ENCODE measurements around the gene NSMCE1.
A peak's percentile ranks its signal among the peaks of the same experiment; 100 is the strongest.
"Not testable (repeated sequence)": the region's sequence is repeated elsewhere in the genome, so short reads cannot be mapped to it uniquely, and the experiment has no call there.

NSMCE1 gene

GRCh38 chr16:27273670-27274423 is 5.3 kb upstream of the NSMCE1 start:
- TF ChIP-seq, protein P1, sequence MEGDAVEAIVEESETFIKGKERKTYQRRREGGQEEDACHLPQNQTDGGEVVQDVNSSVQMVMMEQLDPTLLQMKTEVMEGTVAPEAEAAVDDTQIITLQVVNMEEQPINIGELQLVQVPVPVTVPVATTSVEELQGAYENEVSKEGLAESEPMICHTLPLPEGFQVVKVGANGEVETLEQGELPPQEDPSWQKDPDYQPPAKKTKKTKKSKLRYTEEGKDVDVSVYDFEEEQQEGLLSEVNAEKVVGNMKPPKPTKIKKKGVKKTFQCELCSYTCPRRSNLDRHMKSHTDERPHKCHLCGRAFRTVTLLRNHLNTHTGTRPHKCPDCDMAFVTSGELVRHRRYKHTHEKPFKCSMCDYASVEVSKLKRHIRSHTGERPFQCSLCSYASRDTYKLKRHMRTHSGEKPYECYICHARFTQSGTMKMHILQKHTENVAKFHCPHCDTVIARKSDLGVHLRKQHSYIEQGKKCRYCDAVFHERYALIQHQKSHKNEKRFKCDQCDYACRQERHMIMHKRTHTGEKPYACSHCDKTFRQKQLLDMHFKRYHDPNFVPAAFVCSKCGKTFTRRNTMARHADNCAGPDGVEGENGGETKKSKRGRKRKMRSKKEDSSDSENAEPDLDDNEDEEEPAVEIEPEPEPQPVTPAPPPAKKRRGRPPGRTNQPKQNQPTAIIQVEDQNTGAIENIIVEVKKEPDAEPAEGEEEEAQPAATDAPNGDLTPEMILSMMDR (IDR thresholded peaks at IDR 0.05; ENCODE audit: low read depth, low read length): no peak

DNA sequence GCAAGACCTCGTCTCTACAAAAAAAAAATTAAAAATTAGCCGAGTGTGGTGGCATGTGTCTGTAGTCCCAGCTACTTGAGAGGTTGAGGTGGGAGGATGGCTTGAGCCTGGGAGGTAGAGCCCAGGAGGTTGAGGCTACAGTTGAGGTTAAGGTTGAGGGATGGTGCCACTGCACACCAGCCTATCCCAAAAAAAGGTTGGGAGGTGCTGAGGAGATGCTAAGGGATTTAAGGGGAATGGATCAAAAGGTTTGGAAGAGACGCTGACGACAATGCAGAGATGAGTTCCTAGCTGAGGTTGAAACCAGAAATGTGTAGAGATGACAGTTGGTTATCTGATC is 4.7 kb upstream of the NSMCE1 start:
- no peak overlapping the region for H3K4me3 ChIP-seq (ENCODE audit: low read depth, low read length)
- TF ChIP-seq, protein P1 (IDR thresholded peaks at IDR 0.05; ENCODE audit: low read depth, low read length): no peak

More at GRCh38 chr16:27273670-27274423, 5.3 kb upstream of the NSMCE1 start:
- no peak overlapping the region for H3K4me3 ChIP-seq (ENCODE audit: low read depth, low read length)

- H3K4me3 ChIP-seq (ENCODE audit: low read depth, low read length): not testable (repeated sequence)
These were observed 4.1 kb upstream of the NSMCE1 start for GRCh38 chr16:27272697-27273096.

DNA sequence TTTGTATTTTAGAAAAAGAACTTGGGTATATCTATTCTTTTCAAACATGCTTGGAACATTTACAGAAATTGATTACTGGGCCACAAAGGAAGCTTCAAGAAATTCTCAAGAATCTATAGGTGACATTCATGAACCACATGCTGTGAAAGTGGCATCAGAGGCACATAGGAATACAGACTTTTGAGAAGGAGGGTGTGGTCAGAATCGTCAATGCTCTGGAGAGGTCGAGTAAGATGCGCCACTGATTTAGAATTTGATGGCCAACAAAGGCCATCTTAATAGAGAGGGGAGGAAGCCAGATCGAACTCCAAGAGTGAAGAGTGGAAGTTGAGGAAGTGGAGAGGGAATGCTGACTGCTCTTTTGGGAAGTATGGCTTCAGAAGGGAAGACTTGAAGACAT is 3.5 kb upstream of the NSMCE1 start:
- TF ChIP-seq, protein P1 (IDR thresholded peaks at IDR 0.05; ENCODE audit: low read depth, low read length): no peak
- no peak overlapping the region for H3K4me3 ChIP-seq (ENCODE audit: low read depth, low read length)

DNA sequence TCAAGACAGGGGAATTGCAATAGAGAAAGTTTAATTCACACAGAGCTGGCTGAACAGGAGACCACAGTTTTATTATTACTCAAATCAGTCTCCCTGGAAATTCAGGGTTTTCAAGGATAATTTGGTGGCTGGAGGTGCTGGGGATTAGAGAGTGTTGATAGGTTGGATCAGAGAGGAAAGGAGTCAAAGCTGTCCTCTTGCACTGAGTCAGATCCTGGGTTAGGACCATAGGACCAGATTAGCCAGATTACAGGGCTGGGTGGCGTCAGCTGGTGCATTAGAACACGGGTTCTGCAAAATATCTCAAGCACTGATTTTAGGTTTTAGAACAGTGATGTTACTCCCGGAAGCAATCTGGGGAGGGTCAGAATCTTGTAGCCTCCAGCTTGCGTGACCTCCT is 1.8 kb upstream of the NSMCE1 start:
- H3K4me3 ChIP-seq (ENCODE audit: low read depth, low read length): no peak overlapping the region
- TF ChIP-seq, protein P1 (IDR thresholded peaks at IDR 0.05; ENCODE audit: low read depth, low read length): no peak

GRCh38 chr16:27269300-27270150 is 953 bp upstream of the NSMCE1 start:
- TF ChIP-seq, protein P1 (IDR thresholded peaks at IDR 0.05; ENCODE audit: low read depth, low read length): no peak
- H3K4me3 ChIP-seq (ENCODE audit: low read depth, low read length): peak overlapping the region; percentile 73

GRCh38 chr16:27267037-27267677 is 1.4 kb downstream of the NSMCE1 start:
- TF ChIP-seq, protein P1 (IDR thresholded peaks at IDR 0.05; ENCODE audit: low read depth, low read length): no peak
- no peak overlapping the region for H3K4me3 ChIP-seq (ENCODE audit: low read depth, low read length)

Measured in WI38 (cell line).